HepG2 (cell line): ENCODE measurements around the gene CA7. TPM values are rescaled to one million over a fixed set of nuclear protein-coding genes. Genes with fewer than 3 reads are reported as not detected.

Experiments used
- KAT2B ChIP-seq: fragments of 150-350 bp; IDR thresholded peaks from 2 replicates; pipeline ENCODE4 v1.6.1; 2014; ENCODE audit warnings: low read depth, low read length, borderline replicate concordance
- ZBTB40 ChIP-seq, 2 experiments: fragments of 450-650 bp in 1 of 2; sonication (generic) in 1 of 2; formaldehyde crosslinking in 1 of 2; IDR thresholded peaks; 2 replicates each; pipeline versions ENCODE4 v1.6.1 to v1.8.0; 2016 to 2022; ENCODE audit warnings: antibody characterized with exemption in 1 of 2, mild to moderate bottlenecking in 1 of 2, missing genetic modification reagents in 1 of 2
- polyA plus RNA-seq, 8 experiments: library from polyadenylated mRNA; depleted of rRNA in 3 of 8; stranded (reverse) in 7 of 8; unstranded in 1 of 8; fragments of >200 nt; fragmentation: Illumina TruSeq in 4 of 8; extraction: Trizol in 4 of 8; gene quantifications; 2 replicates each; pipeline versions ENCODE4 v1.2.1 to v1.2.3, GENCODE V29; 2011 to 2016; ENCODE audit warnings: low read depth in 4 of 8, missing spikeins in 1 of 8, mixed read lengths in 1 of 8; ENCODE audit not compliant: insufficient read depth in 1 of 8
- total RNA-seq, 5 experiments: library from RNA; depleted of rRNA; stranded (reverse); fragments of >200 nt; fragmentation: Illumina TruSeq; extraction: Trizol; gene quantifications; 2 replicates each; pipeline ENCODE4 v1.2.3, GENCODE V29; 2016; ENCODE audit warnings: low read depth in 1 of 5

Gene CA7
- total and polyA plus RNA-seq, 2 of the 13 experiments (the other 11 are each of a cell fraction or from before 2014, with no cell fraction given) = not detected

DNA sequence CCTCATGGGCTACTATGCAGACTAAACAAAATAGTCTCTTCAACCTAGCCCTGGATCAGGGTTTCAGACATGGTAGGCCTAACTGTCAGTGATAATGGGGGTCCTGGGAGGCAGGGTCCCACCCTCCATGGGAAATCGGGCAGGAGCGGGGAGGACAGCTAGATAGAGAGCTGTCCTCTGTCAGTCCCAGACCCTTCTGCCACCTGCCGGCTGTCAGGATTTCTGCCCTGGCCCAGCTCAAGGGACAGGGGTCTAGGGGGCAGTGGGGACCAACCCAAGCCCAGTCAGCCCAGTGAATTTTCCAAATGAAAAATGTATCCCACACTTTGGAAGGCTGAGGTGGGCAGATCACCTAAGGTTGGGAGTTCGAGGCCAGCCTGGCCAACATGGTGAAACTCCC is 5.3 kb downstream of the CA7 start (continued):
- no peak for TF ChIP-seq ZBTB40 (IDR thresholded peaks at IDR 0.05)
- TF ChIP-seq ZBTB40 (CRISPR knock-in tag; IDR thresholded peaks at IDR 0.05) = no peak
- no peak for TF ChIP-seq KAT2B
- TF ChIP-seq, all 625 proteins: peak for 8
